OCI-LY3 (cell line): Measurements from ENCODE around the gene SPOCK1.
"Not testable (repeated sequence)": the region's sequence is repeated elsewhere in the genome, so short reads cannot be mapped to it uniquely, and the experiment has no call there.

Experiments used
- H2AFZ ChIP-seq: fragments of 200-600, 300-600 bp; shearing (Covaris generic); 2 replicates; pipeline ENCODE4 v1.6.0; 2014; ENCODE audit warnings: antibody characterized with exemption, low read depth, low read length
- H3K27ac ChIP-seq: fragments of 200-600, 300-600 bp; sonication (generic); 2 replicates; pipeline ENCODE4 v1.5.1; 2014; ENCODE audit warnings: mild to moderate bottlenecking, low read length, moderate library complexity, mixed read lengths
- H3K27me3 ChIP-seq: fragments of 200-600, 300-600 bp; sonication (generic); 2 replicates; pipeline ENCODE4 v1.6.1; 2014; ENCODE audit warnings: low read depth, low read length, mixed read lengths
- H3K36me3 ChIP-seq: fragments of 200-600, 300-600 bp; sonication (generic); replicated peaks from 2 replicates; pipeline ENCODE3; 2014; ENCODE audit warnings: low read depth, low read length, mixed read lengths
- H3K4me1 ChIP-seq: fragments of 300-600, 200-600 bp; sonication (generic); 2 replicates; pipeline ENCODE4 v1.6.1; 2014; ENCODE audit warnings: low read length, mixed read lengths
- H3K4me2 ChIP-seq: fragments of 200-600, 300-600 bp; sonication (generic); 2 replicates; pipeline ENCODE4 v1.6.1; 2014; ENCODE audit warnings: low read length, mixed read lengths
- H3K4me3 ChIP-seq: fragments of 300-600, 200-600 bp; sonication (generic); 2 replicates; pipeline ENCODE4 v1.5.1; 2014; ENCODE audit warnings: antibody characterized with exemption, mild to moderate bottlenecking, low read length, moderate library complexity
- H3K79me2 ChIP-seq: fragments of 300-600, 200-600 bp; shearing (Covaris generic); 2 replicates; pipeline ENCODE4 v1.6.1; 2014; ENCODE audit warnings: mild to moderate bottlenecking, low read length, mixed read lengths
- H3K9ac ChIP-seq: fragments of 300-600, 200-600 bp; shearing (Covaris generic); 2 replicates; pipeline ENCODE4 v1.6.0; 2014; ENCODE audit warnings: mild to moderate bottlenecking, low read length, moderate library complexity
- H3K9me3 ChIP-seq: fragments of 200-600, 300-600 bp; shearing (Covaris generic); 2 replicates; pipeline ENCODE4 v1.6.1; 2014; ENCODE audit warnings: low read length, mixed read lengths; ENCODE audit not compliant: insufficient read depth
- H4K20me1 ChIP-seq: fragments of 200-600, 300-600 bp; sonication (generic); 2 replicates; pipeline ENCODE4 v1.6.1; 2016; ENCODE audit warnings: low read length, mixed read lengths; ENCODE audit not compliant: insufficient read depth
- CTCF ChIP-seq: fragments of 200-600, 300-600 bp; sonication (generic); IDR thresholded peaks from 2 replicates; pipeline ENCODE4 v1.5.1; 2014; ENCODE audit warnings: antibody characterized with exemption, low read length, low read depth
- EZH2phosphoT487 ChIP-seq: fragments of 200-600 bp; shearing (Covaris generic); IDR thresholded peaks from 2 replicates; pipeline ENCODE4 v1.6.1; 2018; ENCODE audit warnings: antibody characterized with exemption, mixed run types, low read depth

Gene SPOCK1

DNA sequence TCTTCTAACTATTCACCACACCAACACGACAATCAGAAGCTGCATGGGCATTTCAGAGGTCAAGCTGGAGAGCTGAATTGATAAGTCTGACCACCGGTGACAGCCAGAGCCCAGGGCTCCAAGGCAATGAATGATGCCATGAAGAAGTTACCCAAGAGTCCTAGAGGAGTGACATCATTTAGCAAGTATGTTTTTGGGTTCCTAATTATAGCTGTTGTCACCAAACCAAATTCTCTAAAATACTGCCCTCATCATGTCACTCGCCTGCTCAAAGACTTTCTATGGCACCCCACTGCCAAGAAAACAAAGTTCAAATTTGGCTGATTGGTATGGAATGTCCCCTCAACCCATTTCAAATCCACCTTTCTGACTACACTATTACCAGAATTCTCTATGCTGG lies 235.1 kb downstream of the SPOCK1 start:
- Histone ChIP-seq H3K27me3 (no peaks in the 10 kb centered on the region), H3K4me1 (no peaks in the 10 kb centered on the region), H2AFZ (no peak overlapping the region), H3K9ac (no peak overlapping the region), H3K27ac (no peak overlapping the region), H3K79me2 (no peaks in the 10 kb centered on the region), H3K36me3 (no peaks in the 10 kb centered on the region), H3K4me3 (no peak overlapping the region), H3K9me3 (no peaks in the 10 kb centered on the region), H4K20me1 (no peaks in the 10 kb centered on the region), H3K4me2 (no peak overlapping the region)
- TF ChIP-seq CTCF, result no peak
- TF ChIP-seq EZH2phosphoT487, result no peak

DNA sequence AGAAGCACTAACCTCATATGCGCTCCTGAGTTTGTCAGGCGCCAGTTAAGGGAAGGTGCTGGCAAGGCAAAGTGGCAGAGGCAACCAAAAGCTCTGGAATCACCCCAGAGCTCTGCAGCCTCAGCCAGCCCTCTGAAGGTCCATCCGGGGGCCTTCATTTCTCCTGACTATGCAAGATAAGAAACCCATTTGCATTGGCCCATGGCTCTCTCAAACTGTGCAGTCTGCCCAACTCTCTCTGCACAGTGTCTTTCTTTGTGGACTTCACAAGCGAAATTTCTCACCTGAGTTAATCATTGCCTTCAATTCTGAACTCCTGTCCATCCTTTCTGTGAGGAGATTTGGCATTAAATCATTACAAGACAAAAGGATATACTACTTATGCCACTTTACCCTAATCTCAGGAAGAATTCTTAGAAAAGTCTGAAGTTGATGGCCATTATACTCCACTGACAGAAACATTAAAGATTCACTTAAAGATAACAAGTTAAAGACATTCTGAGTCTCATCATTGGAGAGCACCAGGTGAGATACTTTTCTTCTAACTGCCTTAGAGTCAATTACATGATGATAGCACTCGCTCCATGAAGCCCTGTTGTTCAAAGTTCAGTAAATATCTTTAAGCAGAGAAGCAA lies 235.6 kb downstream of the SPOCK1 start:
- no peak overlapping the region for H3K4me3 ChIP-seq
- no peak overlapping the region for H3K9ac ChIP-seq
- H3K9me3 ChIP-seq, result no peaks in the 10 kb centered on the region
- no peak overlapping the region for H3K4me2 ChIP-seq
- H3K27ac ChIP-seq, result no peak overlapping the region
- H3K79me2 ChIP-seq, result no peaks in the 10 kb centered on the region
- no peaks in the 10 kb centered on the region for H3K36me3 ChIP-seq
- no peaks in the 10 kb centered on the region for H4K20me1 ChIP-seq
- H3K4me1 ChIP-seq, result no peaks in the 10 kb centered on the region
- no peak overlapping the region for H2AFZ ChIP-seq
- TF ChIP-seq CTCF, result no peak
- no peak for TF ChIP-seq EZH2phosphoT487
- H3K27me3 ChIP-seq, result no peaks in the 10 kb centered on the region

- TF ChIP-seq EZH2phosphoT487 (no peak), CTCF (no peak)
- H3K27me3 ChIP-seq, result no peaks in the 10 kb centered on the region
These were observed 236.3 kb downstream of the SPOCK1 start for GRCh38 chr5:137262818-137263217.

DNA sequence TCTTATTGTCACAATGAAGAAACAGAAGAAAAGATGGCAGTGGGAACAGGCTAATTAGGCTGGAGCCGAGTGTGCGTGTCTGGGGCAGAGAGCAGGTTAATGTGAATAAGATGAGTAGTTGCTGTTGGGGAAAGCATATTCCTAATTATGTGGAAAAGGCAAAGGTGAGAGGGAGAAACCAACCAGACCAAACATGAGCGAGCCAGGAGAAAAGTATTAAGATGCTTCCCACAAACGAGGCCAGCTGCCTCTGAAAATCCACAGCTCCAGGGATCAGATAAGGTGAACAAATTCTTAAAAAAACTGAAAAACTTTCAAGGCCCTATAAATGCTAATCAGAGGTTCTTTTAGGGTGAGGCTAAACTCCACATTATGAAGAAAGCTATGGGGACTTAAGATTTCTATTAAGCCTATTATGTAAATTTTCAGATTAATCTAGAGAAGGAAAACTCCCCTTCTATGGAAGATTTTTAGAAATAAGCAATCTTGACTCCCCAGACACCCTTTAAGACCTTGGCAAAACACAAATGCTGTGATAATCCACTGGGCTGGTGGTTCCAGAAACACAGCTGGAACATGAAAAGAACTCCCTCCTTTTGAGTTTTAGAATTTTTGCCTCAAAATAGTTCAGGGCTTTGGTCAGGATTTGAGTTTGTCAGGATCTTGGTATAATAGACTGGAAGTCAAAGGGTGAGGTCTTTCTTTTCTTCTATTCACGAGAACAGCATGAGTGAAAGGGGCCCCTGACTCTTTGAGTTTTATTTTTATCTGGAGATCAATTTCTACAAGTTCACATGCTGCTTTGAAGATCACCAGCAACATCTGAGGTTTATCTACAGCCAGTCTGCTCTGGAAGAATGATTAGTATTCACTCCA lies 238.1 kb downstream of the SPOCK1 start:
- Histone ChIP-seq H3K4me2 (no peak overlapping the region), H3K4me1 (no peaks in the 10 kb centered on the region), H3K4me3 (no peak overlapping the region), H4K20me1 (no peaks in the 10 kb centered on the region), H3K9me3 (no peaks in the 10 kb centered on the region), H3K27ac (no peak overlapping the region), H3K79me2 (no peaks in the 10 kb centered on the region), H2AFZ (no peak overlapping the region), H3K9ac (no peak overlapping the region), H3K36me3 (no peaks in the 10 kb centered on the region), H3K27me3 (no peaks in the 10 kb centered on the region)
- TF ChIP-seq EZH2phosphoT487, result no peak
- TF ChIP-seq CTCF, result no peak

More at GRCh38 chr5:137262818-137263217, 236.3 kb downstream of the SPOCK1 start:
- no peak overlapping the region for H2AFZ ChIP-seq
- no peaks in the 10 kb centered on the region for H3K4me1 ChIP-seq
- H3K27ac ChIP-seq, result no peak overlapping the region
- H3K79me2 ChIP-seq, result no peaks in the 10 kb centered on the region
- no peaks in the 10 kb centered on the region for H4K20me1 ChIP-seq
- no peaks in the 10 kb centered on the region for H3K36me3 ChIP-seq
- H3K4me2 ChIP-seq, result no peak overlapping the region
- H3K4me3 ChIP-seq, result no peak overlapping the region
- no peak overlapping the region for H3K9ac ChIP-seq
- no peaks in the 10 kb centered on the region for H3K9me3 ChIP-seq

DNA sequence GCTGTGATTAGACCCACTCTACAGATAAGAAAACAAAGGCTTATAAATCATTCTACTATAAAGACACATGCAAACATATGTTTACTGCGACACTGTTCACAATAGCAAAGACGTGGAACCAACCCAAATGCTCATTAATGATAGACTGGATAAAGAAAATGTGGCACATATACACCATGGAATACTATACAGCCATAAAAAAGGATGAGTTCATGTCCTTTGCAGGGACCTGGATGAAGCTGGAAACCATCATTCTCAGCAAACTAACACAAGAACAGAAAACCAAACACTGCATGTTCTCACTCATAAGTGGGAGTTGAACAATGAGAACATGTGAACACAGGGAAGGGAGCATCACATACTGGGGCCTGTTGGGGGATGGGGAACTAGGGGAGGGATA lies 240.0 kb downstream of the SPOCK1 start:
- not testable (repeated sequence) for H3K4me1 ChIP-seq, H3K4me3 ChIP-seq, H3K27me3 ChIP-seq, H3K79me2 ChIP-seq, H3K36me3 ChIP-seq, H3K9me3 ChIP-seq, H3K4me2 ChIP-seq, H2AFZ ChIP-seq, H4K20me1 ChIP-seq, H3K9ac ChIP-seq, H3K27ac ChIP-seq
